CD4-positive, alpha-beta T cell treated with Interleukin-15 for 4 hours (primary cell): Measurements from ENCODE around the gene SMIM8.
"Not testable (repeated sequence)": the region's sequence is repeated elsewhere in the genome, so short reads cannot be mapped to it uniquely, and the experiment has no call there.

ENCODE experiments used
- DNase-seq: peaks from one replicate; pipeline ENCODE4 v3.0.0-alpha.2; 2020; ENCODE audit warnings: low spot score

The SMIM8 gene

GRCh38 chr6:87322304-87323212 is at the start of gene SMIM8:
TSS of gene SMIM8 (plus strand) at chr6:87322588. CDS start at chr6:87337032, 14,444 bp downstream.
- peak; percentile 81 for DNase-seq

GRCh38 chr6:87274660-87275274 is 47.6 kb upstream of the SMIM8 start:
- DNase-seq = no peak

- no peak for DNase-seq
These were observed 45.8 kb upstream of the SMIM8 start for GRCh38 chr6:87276624-87277023.

GRCh38 chr6:87277123-87277522 is 45.3 kb upstream of the SMIM8 start:
- no peak for DNase-seq

GRCh38 chr6:87279196-87279595 is 43.2 kb upstream of the SMIM8 start:
- peak; percentile 11 for DNase-seq

- DNase-seq = no peak
These were observed 41.0 kb upstream of the SMIM8 start for GRCh38 chr6:87281426-87281825.

GRCh38 chr6:87282743-87283142 is 39.6 kb upstream of the SMIM8 start:
- DNase-seq = no peak

- no peak for DNase-seq
These were observed 38.9 kb upstream of the SMIM8 start for GRCh38 chr6:87283461-87283860.

- no peak for DNase-seq
These were observed 35.1 kb upstream of the SMIM8 start for GRCh38 chr6:87287251-87287650.

GRCh38 chr6:87289571-87289970 is 32.8 kb upstream of the SMIM8 start:
- no peak for DNase-seq

- no peak for DNase-seq
These were observed 30.5 kb upstream of the SMIM8 start for GRCh38 chr6:87291883-87292282.

GRCh38 chr6:87293526-87293925 is 28.9 kb upstream of the SMIM8 start:
- DNase-seq = no peak

GRCh38 chr6:87297119-87297518 is 25.3 kb upstream of the SMIM8 start:
- DNase-seq = no peak

GRCh38 chr6:87301277-87301676 is 21.1 kb upstream of the SMIM8 start:
- DNase-seq = not testable (repeated sequence)

- no peak for DNase-seq
These were observed 13.4 kb upstream of the SMIM8 start for GRCh38 chr6:87308970-87309369.

GRCh38 chr6:87312860-87313259 is 9.5 kb upstream of the SMIM8 start:
- no peak for DNase-seq

GRCh38 chr6:87315071-87315470 is 7.3 kb upstream of the SMIM8 start:
- no peak for DNase-seq

GRCh38 chr6:87319271-87319987 is 3.0 kb upstream of the SMIM8 start:
- no peak for DNase-seq

- DNase-seq = not testable (repeated sequence)
These were observed 1.5 kb downstream of the SMIM8 start for GRCh38 chr6:87323880-87324279.

GRCh38 chr6:87330961-87331360 is 8.6 kb downstream of the SMIM8 start:
- DNase-seq = no peak

- DNase-seq = no peak
These were observed 10.6 kb downstream of the SMIM8 start for GRCh38 chr6:87333033-87333432.

- no peak for DNase-seq
These were observed 11.3 kb downstream of the SMIM8 start for GRCh38 chr6:87333591-87334181.
